H9 (cell line): Measurements from ENCODE around the gene LHX4. TPM values are rescaled to one million over a fixed set of nuclear protein-coding genes. Genes with fewer than 3 reads are reported as not detected.

Source experiments
- DNase-seq: peaks from one replicate; pipeline ENCODE4 v3.0.0-alpha.2; 2017
- H2AFZ ChIP-seq: one replicate; pipeline ENCODE4 v1.6.1; 2013; ENCODE audit warnings: mild to moderate bottlenecking, low read length, control low read depth, moderate library complexity
- H2AK5ac ChIP-seq: 2 replicates; pipeline ENCODE4 v1.6.1; 2013; ENCODE audit warnings: low read length, control low read depth, mixed read lengths; ENCODE audit not compliant: insufficient read length
- H2BK120ac ChIP-seq: one replicate; pipeline ENCODE4 v1.6.1; 2013; ENCODE audit warnings: low read depth, mild to moderate bottlenecking, low read length, control low read depth, inconsistent platforms; ENCODE audit not compliant: poor library complexity, severe bottlenecking
- H2BK12ac ChIP-seq: 2 replicates; pipeline ENCODE4 v1.6.1; 2013; ENCODE audit warnings: low read length, control low read depth, mixed read lengths, low read depth; ENCODE audit not compliant: insufficient read length
- H2BK15ac ChIP-seq: 2 replicates; pipeline ENCODE4 v1.6.1; 2013; ENCODE audit warnings: low read depth, low read length, control low read depth
- H2BK20ac ChIP-seq: one replicate; pipeline ENCODE4 v1.6.1; 2013; ENCODE audit warnings: low read depth, mild to moderate bottlenecking, low read length, control low read depth, inconsistent platforms; ENCODE audit not compliant: poor library complexity, severe bottlenecking
- H2BK5ac ChIP-seq: 2 replicates; pipeline ENCODE4 v1.6.1; 2013; ENCODE audit warnings: low read length, control low read depth, mixed read lengths; ENCODE audit not compliant: insufficient read length
- H3K14ac ChIP-seq: 2 replicates; pipeline ENCODE4 v1.6.1; 2013; ENCODE audit warnings: low read length, control low read depth; ENCODE audit not compliant: insufficient read depth
- H3K18ac ChIP-seq: 2 replicates; pipeline ENCODE4 v1.6.1; 2013; ENCODE audit warnings: low read depth, mild to moderate bottlenecking, mixed read lengths, low read length, control low read depth; ENCODE audit not compliant: insufficient read length
- H3K23ac ChIP-seq: 2 replicates; pipeline ENCODE4 v1.6.1; 2013; ENCODE audit warnings: low read length, control low read depth, mixed read lengths, low read depth; ENCODE audit not compliant: insufficient read length
- H3K23me2 ChIP-seq: 2 replicates; pipeline ENCODE4 v1.6.1; 2013; ENCODE audit warnings: low read depth, mild to moderate bottlenecking, mixed read lengths, low read length, control low read depth; ENCODE audit not compliant: insufficient read length, poor library complexity, severe bottlenecking
- H3K27ac ChIP-seq: 2 replicates; pipeline ENCODE4 v1.5.1; 2013; ENCODE audit warnings: low read length, control low read depth, mixed read lengths, low read depth; ENCODE audit not compliant: insufficient read length
- H3K27me3 ChIP-seq: 2 replicates; pipeline ENCODE4 v1.6.1; 2013; ENCODE audit warnings: low read length, control low read depth, inconsistent platforms; ENCODE audit not compliant: insufficient read depth
- H3K4ac ChIP-seq: 2 replicates; pipeline ENCODE4 v1.6.1; 2013; ENCODE audit warnings: low read depth, mild to moderate bottlenecking, control low read depth, inconsistent platforms, low read length, moderate library complexity
- H3K4me1 ChIP-seq: 2 replicates; pipeline ENCODE4 v1.6.1; 2013; ENCODE audit warnings: low read length, control low read depth, inconsistent platforms; ENCODE audit not compliant: insufficient read depth
- H3K4me2 ChIP-seq: 2 replicates; pipeline ENCODE4 v1.6.1; 2013; ENCODE audit warnings: low read length, control low read depth, mixed read lengths; ENCODE audit not compliant: insufficient read length, insufficient read depth
- H3K56ac ChIP-seq: 2 replicates; pipeline ENCODE4 v1.6.1; 2013; ENCODE audit warnings: low read depth, mild to moderate bottlenecking, mixed read lengths, low read length, control low read depth; ENCODE audit not compliant: insufficient read length
- H3K79me1 ChIP-seq: 2 replicates; pipeline ENCODE4 v1.6.1; 2013; ENCODE audit warnings: low read depth, mild to moderate bottlenecking, moderate library complexity, low read length, control low read depth, inconsistent platforms; ENCODE audit not compliant: insufficient read depth, poor library complexity, severe bottlenecking
- H3K79me2 ChIP-seq: 2 replicates; pipeline ENCODE4 v1.6.1; 2013; ENCODE audit warnings: low read length, control low read depth, inconsistent platforms; ENCODE audit not compliant: insufficient read depth
- H3K9ac ChIP-seq: 2 replicates; pipeline ENCODE4 v1.6.1; 2013; ENCODE audit warnings: low read length, control low read depth, mixed read lengths; ENCODE audit not compliant: insufficient read length; ENCODE audit errors: extremely low read depth
- H3K9me3 ChIP-seq: one replicate; pipeline ENCODE4 v1.6.1; 2013; ENCODE audit warnings: low read depth, low read length, inconsistent platforms; ENCODE audit not compliant: control insufficient read depth
- H3T11ph ChIP-seq: one replicate; pipeline ENCODE4 v1.6.1; 2013; ENCODE audit warnings: mild to moderate bottlenecking, low read length, control low read depth, inconsistent platforms
- H4K20me1 ChIP-seq: one replicate; pipeline ENCODE4 v1.6.1; 2013; ENCODE audit not compliant: control insufficient read depth, insufficient read length, insufficient read depth
- H4K5ac ChIP-seq: 2 replicates; pipeline ENCODE4 v1.6.1; 2013; ENCODE audit warnings: low read depth, mild to moderate bottlenecking, mixed read lengths, low read length, control low read depth; ENCODE audit not compliant: insufficient read length
- H4K8ac ChIP-seq: replicated peaks from 2 replicates; pipeline ENCODE4 v1.6.1; 2013; ENCODE audit warnings: low read length, control low read depth, mixed read lengths, low read depth; ENCODE audit not compliant: insufficient read length
- H4K91ac ChIP-seq: 2 replicates; pipeline ENCODE4 v1.6.1; 2013; ENCODE audit warnings: low read depth, mild to moderate bottlenecking, moderate library complexity, mixed read lengths, low read length, control low read depth; ENCODE audit not compliant: insufficient read length
- H3K27ac Mint-ChIP-seq, 3 experiments: 2 replicates in 2 of 3; 3 replicates in 1 of 3; pipeline ENCODE4 v1.8.0; 2020 to 2021; ENCODE audit warnings: mixed read lengths in 3 of 3, mild to moderate bottlenecking in 1 of 3, moderate library complexity in 1 of 3
- H3K27me3 Mint-ChIP-seq: 2 replicates; pipeline ENCODE4 v1.8.0; 2021; ENCODE audit warnings: low read depth, mild to moderate bottlenecking, moderate library complexity, mixed read lengths
- H3K36me3 Mint-ChIP-seq, 3 experiments: 2 replicates in 2 of 3; 3 replicates in 1 of 3; pipeline ENCODE4 v1.8.0; 2020 to 2021; ENCODE audit warnings: low read depth in 3 of 3, mixed read lengths in 3 of 3; ENCODE audit not compliant: insufficient read depth in 1 of 3
- H3K4me1 Mint-ChIP-seq, 2 experiments: 2 replicates each; pipeline ENCODE4 v1.8.0; 2020; ENCODE audit warnings: mixed read lengths in 2 of 2
- H3K4me3 Mint-ChIP-seq, 2 experiments: 2 replicates in 1 of 2; 3 replicates in 1 of 2; pipeline ENCODE4 v1.8.0; 2020 to 2021; ENCODE audit warnings: mild to moderate bottlenecking in 2 of 2, mixed read lengths in 2 of 2, moderate library complexity in 1 of 2
- H3K9me3 Mint-ChIP-seq, 2 experiments: 2 replicates in 1 of 2; 3 replicates in 1 of 2; pipeline ENCODE4 v1.8.0; 2020; ENCODE audit warnings: mild to moderate bottlenecking in 2 of 2, mixed read lengths in 2 of 2, moderate library complexity in 1 of 2
- CTCF ChIP-seq: fragments of 200-600 bp; sonication (generic); conservative IDR thresholded peaks from 3 replicates; pipeline ENCODE4 v1.8.0; 2021; ENCODE audit warnings: antibody characterized with exemption, mild to moderate bottlenecking
- WGBS: extraction: QIAGEN DNeasy Blood & Tissue Kit; methylation state at CpG from one replicate; pipeline ENCODE4 v1.1.7; 2013; ENCODE audit warnings: missing lambda C conversion rate, low lambda C conversion rate, mixed read lengths; ENCODE audit not compliant: insufficient read length; ENCODE audit errors: extremely low coverage; 5-methylcytosine and 5-hydroxymethylcytosine counted together
- total RNA-seq: library from RNA; stranded (reverse); gene quantifications from 2 replicates; pipeline ENCODE4 v1.2.1, GENCODE V29; 2021

Gene LHX4
- total RNA-seq, 1 experiment from 2014 or later: 1.9 TPM

GRCh38 chr1:180197231-180197630, 32.8 kb upstream of the LHX4 start:
- H2BK120ac ChIP-seq: no peak overlapping the region
- no peak overlapping the region for H4K8ac ChIP-seq
- WGBS: no CpG with 5 or more reads among the region's 5 CpGs
- no peaks in the 10 kb centered on the region for H3K9me3 ChIP-seq
- no peak overlapping the region for H3K27ac ChIP-seq
- no peak overlapping the region for H3T11ph ChIP-seq
- no peak overlapping the region; a peak in 1 of 7 replicates for H3K27ac Mint-ChIP-seq
- no peaks in the 10 kb centered on the region for H3K79me2 ChIP-seq
- H3K36me3 Mint-ChIP-seq: peaks cover 13 to 37% (median 15%) of the 10 kb centered on the region in 3 experiments; a peak in 6 of 7 replicates
- no peak overlapping the region for H2AK5ac ChIP-seq
- no peak for DNase-seq
- no peak overlapping the region for H3K56ac ChIP-seq
- no peak overlapping the region; the same call in 1 of the 2 replicates for H3K14ac ChIP-seq
- no peak for TF ChIP-seq CTCF
- no peak overlapping the region for H3K4ac ChIP-seq
- no peak overlapping the region for H3K4me3 Mint-ChIP-seq
- H3K9ac ChIP-seq: no peak overlapping the region
- no peaks in the 10 kb centered on the region for H3K23me2 ChIP-seq
- no peaks in the 10 kb centered on the region for H3K27me3 ChIP-seq
- no peak overlapping the region for H3K4me2 ChIP-seq
- no peak overlapping the region for H2BK15ac ChIP-seq
- H2BK12ac ChIP-seq: no peak overlapping the region
- no peaks in the 10 kb centered on the region for H3K4me1 ChIP-seq
- no peaks in the 10 kb centered on the region for H3K9me3 Mint-ChIP-seq
- peaks cover 6 to 39% of the 10 kb centered on the region in 2 experiments for H3K4me1 Mint-ChIP-seq
- no peak overlapping the region for H2BK5ac ChIP-seq
- no peak overlapping the region for H2AFZ ChIP-seq
- no peak overlapping the region for H3K23ac ChIP-seq
- H3K27me3 Mint-ChIP-seq: peaks cover 1% of the 10 kb centered on the region; the same call in 1 of the 2 replicates
- H4K20me1 ChIP-seq: no peaks in the 10 kb centered on the region
- no peak overlapping the region for H4K91ac ChIP-seq
- H3K79me1 ChIP-seq: no peaks in the 10 kb centered on the region
- no peak overlapping the region for H2BK20ac ChIP-seq
- no peak overlapping the region for H4K5ac ChIP-seq
- no peak overlapping the region for H3K18ac ChIP-seq
